HG02588 (cell line): Measurements from ENCODE around the gene COQ10A.
"Not testable (repeated sequence)": the region's sequence is repeated elsewhere in the genome, so short reads cannot be mapped to it uniquely, and the experiment has no call there.

Source experiments
- ATAC-seq: cut with Tn5 transposase; IDR thresholded peaks from one replicate; pipeline ENCODE4 v1.9.1; 2021; ENCODE audit warnings: mild to moderate bottlenecking, moderate library complexity; ENCODE audit not compliant: unreplicated experiment

COQ10A gene

GRCh38 chr12:56242986-56243385, 23.8 kb upstream of the COQ10A start:
- no peak for ATAC-seq

GRCh38 chr12:56243731-56244181, 23.0 kb upstream of the COQ10A start:
- no peak for ATAC-seq

GRCh38 chr12:56244494-56244893, 22.2 kb upstream of the COQ10A start:
- no peak for ATAC-seq

GRCh38 chr12:56247923-56248322, 18.8 kb upstream of the COQ10A start:
- ATAC-seq: no peak

GRCh38 chr12:56248711-56249110, 18.0 kb upstream of the COQ10A start:
- ATAC-seq: no peak

- ATAC-seq: no peak
These were observed 14.1 kb upstream of the COQ10A start for GRCh38 chr12:56252649-56253048.

- ATAC-seq: no peak
These were observed 13.7 kb upstream of the COQ10A start for GRCh38 chr12:56253091-56253490.

- ATAC-seq: no peak
These were observed 11.1 kb upstream of the COQ10A start for GRCh38 chr12:56255671-56256070.

GRCh38 chr12:56256326-56256960, 10.3 kb upstream of the COQ10A start:
- ATAC-seq: no peak

GRCh38 chr12:56257071-56257470, 9.7 kb upstream of the COQ10A start:
- no peak for ATAC-seq

- ATAC-seq: no peak
These were observed 9.2 kb upstream of the COQ10A start for GRCh38 chr12:56257491-56258067.

GRCh38 chr12:56258068-56258819, 8.5 kb upstream of the COQ10A start, which contains the start of gene ANKRD52:
Gene ANKRD52, minus strand, starts transcription at chr12:56258384. Its CDS starts 115 bp downstream, at chr12:56258269.
- peak; percentile 89 for ATAC-seq

- ATAC-seq: no peak
These were observed 7.9 kb upstream of the COQ10A start for GRCh38 chr12:56258820-56259183.

GRCh38 chr12:56260380-56260779, 6.4 kb upstream of the COQ10A start:
- ATAC-seq: no peak

- no peak for ATAC-seq
These were observed 5.8 kb upstream of the COQ10A start for GRCh38 chr12:56260921-56261320.

- no peak for ATAC-seq
These were observed 5.1 kb upstream of the COQ10A start for GRCh38 chr12:56261503-56262232.

- not testable (repeated sequence) for ATAC-seq
These were observed 3.8 kb upstream of the COQ10A start for GRCh38 chr12:56262955-56263354.

- ATAC-seq: not testable (repeated sequence)
These were observed 562 bp upstream of the COQ10A start for GRCh38 chr12:56266068-56266692.

GRCh38 chr12:56267443-56268071, 815 bp downstream of the COQ10A start:
- ATAC-seq: peak; percentile 16

GRCh38 chr12:56271031-56271430, 4.3 kb downstream of the COQ10A start:
- ATAC-seq: no peak
